ENCODE data around the gene E2F3.

- TF ChIP-seq EGR1 (IDR thresholded peaks at IDR 0.05; ENCODE audit: borderline replicate concordance in 1 of 2, low read depth in 2 of 2, low read length in 2 of 2) (no peak), CTCF (IDR thresholded peaks at IDR 0.05 in 2 of 3, conservative IDR thresholded peaks at IDR 0.05 in 1 of 3; ENCODE audit: control insufficient read depth in 2 of 3, extremely low read depth in 1 of 3, insufficient read depth in 1 of 3, low read depth in 3 of 3, low read length in 3 of 3) (no peak)
These were observed 85.0 kb downstream of the E2F3 start for GRCh38 chr6:20486641-20487040.
